NCI-H2227 (cell line): ENCODE data around the gene ZFYVE21.

Experiments
- DNase-seq: peaks from one replicate; lab custom pipeline; 2025; ENCODE audit not compliant: unreplicated experiment; lab: John Stamatoyannopoulos, UW

The ZFYVE21 gene

DNA sequence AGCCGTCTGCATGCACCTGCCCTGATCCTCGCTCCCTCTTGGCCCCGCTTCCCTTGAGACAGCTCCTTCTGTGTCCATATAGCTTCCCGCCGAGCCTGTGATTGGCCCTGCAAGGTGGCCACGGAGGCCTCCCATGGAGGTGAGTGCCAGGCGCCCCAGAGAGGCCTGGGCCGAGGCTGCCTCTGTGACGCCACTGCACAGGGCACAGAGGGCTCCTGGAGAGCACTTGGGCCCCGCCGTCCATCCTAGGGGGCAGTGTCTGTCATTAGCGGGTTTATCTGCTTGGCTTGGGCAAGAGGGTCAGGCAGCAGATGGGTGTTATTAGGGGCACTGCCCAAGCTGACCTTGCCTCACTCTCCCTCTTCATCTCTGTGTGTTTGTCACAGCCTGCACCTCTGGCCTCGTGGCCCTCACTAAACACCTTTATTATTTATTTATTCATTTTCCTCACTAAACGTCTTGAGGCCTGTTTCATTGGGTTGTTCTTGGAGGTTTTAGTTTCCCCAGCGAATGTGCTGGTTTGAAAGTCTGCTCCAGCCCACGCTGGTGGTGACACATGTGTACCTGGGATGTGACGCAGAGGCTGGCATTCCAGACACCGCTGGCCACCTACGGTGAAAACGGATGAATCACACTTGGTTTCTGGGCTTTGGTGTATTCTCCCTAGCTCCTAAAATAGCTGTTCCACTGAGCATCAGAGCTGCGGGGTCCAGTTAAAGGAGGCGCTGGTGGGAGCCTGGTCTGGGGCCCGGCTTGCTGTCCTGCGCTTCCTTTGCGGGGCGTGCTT is 5.9 kb downstream of the ZFYVE21 start:
- no peak for DNase-seq

DNA sequence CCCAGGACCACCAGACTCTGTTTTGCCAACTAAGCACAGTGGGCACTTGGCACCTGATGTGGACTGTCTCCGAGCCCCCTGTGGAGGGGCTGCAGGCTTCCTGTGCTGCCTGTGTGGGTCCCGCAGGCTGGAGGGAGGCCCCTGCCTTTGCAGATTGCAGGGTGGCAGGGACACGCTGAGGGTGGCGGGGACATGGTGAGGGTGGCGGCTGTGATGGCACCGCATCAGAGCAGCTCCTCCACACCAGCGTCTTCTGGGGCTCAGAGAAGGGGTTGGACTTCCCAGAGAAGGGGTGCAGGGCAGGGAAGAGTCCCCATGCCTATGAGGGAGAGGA is 8.1 kb downstream of the ZFYVE21 start:
- no peak for DNase-seq

DNA sequence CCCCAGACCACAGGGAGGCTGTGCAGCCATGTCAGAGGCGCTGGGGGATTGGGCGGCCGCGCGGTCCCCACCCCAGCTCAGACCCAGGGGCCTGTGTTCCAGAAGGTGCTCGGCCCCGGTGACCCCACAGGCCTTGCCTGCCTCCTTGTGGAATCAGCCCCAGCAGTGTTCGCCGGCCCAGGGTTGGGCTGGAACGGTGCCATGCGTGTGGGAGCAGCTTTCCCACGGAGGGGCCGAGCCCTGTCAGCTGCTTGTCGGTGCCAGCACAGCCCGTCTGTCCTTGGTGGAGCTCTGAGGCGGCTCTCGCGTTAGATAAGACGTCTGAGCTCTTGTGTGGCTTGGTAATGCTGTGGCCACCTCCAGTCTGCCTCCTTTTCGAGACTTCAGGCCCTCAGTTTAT is 8.5 kb downstream of the ZFYVE21 start:
- no peak for DNase-seq

DNA sequence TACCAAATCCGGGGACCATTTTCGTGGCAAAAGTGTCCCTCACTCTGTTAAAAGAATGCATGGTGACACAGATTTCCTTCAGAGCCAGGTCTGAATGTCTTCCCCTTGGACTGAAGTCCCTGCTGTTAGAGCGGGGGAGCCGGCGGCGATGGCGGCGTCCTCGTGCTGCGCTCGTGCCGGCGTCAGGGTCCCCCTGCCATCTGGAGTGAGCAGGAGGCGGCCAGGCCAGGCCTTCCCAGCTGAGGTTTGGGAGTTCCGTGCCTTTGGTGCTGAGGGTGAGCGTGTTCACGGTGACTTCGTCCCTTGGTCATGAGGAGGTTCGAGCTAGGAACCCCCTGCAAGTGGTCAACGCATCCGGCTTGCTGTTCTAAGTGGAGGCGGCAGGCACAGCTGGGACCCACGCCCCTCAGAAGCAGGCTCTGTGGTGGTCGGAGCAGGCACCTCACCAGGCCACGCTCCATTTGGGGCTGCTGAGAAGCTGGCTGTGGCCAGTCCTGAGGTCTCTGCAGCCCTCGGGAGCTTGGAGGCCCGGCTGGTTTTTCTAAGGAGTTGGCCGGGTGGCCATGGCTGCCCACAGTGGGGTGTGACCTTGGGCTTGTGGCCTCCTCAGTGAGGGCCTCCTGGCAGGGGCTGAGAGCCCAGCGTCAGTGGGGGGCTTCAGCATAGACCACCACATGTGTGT is 9.5 kb downstream of the ZFYVE21 start:
- DNase-seq: no peak

DNA sequence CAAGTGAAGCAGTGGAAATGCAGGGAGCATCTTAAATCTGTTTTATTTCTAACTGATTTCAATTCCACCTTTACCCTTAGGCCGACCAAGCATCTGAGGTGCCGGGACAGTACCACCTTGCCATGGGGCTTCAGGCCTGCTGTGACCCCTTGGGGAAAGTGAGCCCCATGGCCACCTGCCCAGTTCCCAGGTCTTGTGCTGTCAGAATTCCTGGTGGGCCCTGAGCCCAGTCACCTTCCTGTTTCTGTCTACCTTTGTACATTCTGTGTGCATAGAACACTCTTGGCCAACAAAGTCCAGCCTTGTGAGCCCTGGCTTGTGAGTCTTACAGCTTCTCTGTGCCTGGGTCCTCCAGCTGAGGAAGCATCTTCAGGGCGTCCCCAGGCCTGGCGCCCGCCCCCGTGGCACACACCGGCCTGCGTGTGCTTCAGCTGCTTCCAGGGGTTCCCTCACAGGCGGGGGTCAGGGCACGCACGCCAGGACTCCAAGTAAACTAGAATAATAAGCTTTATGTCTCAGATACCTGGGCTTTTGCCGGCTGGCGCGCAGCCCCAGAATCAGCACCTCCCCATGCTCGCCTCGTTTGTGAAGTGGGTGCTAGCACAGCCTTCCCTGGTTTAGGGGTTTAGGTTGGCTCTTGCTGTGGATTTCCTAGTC is 10.3 kb downstream of the ZFYVE21 start:
- no peak for DNase-seq

DNA sequence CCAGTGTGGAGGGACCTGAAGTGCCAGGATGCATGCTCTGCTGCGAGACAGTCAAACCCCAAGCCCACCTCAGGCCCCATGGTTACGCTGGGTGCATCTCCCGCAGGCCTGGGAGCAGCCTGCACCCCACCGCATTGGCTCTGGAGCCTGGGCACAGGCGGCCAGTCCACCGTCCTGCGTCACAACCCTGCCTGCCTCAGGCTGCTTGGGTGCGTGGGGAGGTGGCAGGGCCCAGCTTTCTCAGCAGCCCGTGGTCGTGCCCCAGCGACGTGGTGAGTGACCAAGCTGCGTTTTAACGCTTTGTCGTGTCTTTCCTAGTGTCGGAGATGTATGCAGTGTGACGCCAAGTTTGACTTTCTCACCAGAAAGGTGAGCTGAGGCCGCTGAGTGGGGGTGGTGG is 10.9 kb downstream of the ZFYVE21 start:
- DNase-seq: no peak

DNA sequence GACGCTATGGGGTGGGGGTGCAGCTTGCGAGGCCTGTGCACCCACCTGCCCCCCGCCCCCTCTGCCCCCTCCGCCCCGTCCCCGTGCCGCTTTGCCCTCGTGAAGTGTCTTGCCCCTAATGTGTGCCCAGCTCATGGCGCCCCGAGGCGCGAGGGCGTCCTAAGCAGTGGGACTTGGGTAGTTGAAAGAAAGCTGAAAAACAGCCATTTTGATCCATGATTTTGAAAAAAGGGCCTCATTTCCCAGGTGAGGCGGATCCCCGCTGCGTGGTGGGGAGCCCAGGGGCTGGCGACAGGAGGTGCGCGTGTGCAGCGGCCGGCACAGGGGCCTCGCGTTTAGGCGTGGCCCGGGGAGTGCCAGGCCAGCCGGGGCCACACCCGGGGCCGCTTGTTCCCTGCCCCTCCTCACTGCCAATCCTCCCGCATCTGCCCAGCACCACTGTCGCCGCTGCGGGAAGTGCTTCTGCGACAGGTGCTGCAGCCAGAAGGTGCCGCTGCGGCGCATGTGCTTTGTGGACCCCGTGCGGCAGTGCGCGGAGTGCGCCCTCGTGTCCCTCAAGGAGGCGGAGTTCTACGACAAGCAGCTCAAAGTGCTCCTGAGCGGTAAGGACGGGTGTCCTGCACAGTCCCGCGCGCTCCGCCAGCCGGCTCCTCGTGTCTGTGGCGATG is 11.8 kb downstream of the ZFYVE21 start:
- no peak for DNase-seq

DNA sequence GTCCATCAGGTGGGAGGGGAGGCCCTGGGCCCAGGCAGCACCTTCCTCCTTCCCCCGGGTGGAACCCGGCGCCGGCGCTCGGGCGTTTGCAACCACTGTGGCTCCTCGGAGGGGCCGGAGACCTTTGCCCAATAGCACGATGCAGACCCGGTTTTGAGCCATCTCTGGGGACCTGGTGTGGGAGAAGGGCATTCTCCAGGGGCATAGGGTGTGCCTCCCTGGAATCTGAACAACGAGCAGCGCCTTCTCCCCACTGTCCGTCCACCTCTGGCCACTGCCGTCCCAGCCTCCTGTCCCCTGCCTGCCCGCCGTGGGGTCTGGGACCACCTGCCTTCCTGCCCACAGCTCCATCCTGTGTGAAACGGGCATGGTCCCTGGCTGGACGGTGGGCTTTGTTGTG is 12.5 kb downstream of the ZFYVE21 start:
- no peak for DNase-seq

DNA sequence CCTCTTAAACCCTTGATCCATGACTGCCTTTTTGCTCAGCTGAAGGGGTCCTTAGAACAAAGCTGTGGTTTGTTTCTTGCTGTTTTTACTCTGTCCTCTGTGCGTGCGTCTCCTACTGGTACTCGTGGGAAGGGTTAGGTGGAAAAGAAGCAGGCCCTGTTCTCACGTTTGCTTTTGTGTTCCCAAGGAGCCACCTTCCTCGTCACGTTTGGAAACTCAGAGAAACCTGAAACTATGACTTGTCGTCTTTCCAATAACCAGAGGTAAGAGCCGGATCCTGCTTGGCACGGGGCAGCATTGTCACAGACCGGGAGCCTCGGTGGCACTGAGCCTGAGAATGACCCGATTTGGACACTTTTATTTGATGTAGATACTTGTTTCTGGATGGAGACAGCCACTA is 13.1 kb downstream of the ZFYVE21 start:
- DNase-seq: no peak

DNA sequence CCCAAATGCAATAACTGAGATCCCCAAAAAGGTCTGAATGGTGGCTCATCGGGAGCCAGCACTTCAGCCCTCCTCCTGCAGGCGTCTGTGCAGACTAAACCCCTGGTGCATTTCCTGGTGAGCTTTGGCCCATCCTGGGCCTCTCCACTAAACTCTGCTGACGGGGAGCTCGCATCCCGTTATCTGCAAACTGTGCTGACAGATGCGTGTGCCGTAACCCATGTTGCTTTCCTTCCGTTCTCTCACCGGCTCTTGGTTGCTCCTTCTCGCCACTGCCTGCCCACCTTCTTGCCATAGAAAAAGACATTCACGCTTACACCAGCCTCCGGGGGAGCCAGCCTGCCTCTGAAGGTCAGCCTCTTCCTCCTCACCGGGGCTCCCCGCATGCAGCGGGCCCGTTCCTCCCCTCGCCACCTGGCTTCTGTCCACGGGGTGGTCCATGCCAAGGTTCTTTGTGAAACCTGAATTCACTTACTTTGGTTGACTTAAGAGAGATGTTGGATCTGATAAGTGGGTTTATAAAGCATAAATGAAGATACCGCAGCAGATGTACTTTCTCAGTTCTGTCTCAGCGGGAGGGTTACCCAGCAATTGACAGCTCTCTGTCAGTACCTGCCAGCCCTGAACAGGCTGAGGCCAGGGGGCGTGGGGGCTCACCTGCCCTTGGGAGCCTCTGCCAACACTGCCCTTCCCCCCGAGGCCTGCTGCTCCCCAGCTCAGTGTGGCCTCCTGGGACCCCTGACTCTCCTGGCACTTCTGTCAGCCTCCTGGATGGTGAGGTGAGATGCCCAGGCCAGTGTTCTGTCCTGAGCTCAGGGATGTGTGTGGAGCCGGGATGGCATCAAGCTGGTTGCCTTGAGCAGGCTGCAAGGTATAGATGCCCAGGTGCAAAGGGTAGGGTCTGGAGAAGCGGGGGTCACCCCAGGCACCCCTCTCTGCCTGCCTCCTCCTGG is 14.2 kb downstream of the ZFYVE21 start:
- no peak for DNase-seq

DNA sequence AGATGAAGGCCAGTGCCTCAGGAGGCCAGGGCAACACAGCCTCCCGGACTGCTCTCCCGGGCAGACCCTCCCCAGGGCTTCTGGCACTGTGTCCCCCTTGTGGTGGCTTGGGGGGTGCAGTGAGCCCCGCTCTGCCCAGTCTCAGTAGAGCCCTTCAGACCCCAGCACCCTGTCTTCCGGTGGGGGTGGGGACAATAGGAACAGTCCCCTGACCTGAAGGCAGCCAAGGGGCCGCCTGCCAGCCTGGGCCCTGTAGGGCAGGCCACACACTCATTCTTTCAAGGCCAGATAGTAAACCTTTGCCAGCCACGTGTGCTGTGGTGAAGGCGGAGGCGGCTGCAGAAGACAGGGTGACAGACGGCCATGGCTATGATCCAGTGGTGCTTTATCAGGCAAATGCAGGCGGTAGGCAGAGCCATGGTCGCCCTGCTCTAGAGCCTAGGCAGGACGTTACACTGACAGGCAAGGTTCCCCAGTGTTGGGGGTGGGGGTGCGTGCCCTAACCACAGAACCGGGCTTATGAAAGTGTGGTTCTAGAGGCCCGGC is 15.0 kb downstream of the ZFYVE21 start:
- DNase-seq: no peak

DNA sequence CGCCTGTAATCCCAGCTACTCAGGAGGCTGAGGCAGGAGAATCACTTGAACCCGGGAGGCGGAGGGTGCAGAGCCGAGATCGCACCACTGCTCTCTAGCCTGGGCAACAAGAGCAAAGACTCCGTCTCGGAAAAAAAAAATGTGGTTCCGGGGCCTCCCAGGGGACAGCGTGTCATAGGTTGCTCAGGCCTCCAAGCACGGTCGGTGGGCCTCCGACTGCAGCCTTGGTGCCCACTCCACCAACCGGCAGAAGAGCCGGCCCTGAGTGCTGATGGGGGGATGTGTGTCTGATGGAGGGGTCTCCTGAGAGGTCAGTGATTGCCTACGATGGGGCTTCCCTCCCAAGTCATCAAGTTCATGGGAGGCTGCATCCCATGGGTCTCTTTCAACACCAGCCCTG is 15.9 kb downstream of the ZFYVE21 start:
- DNase-seq: no peak

DNA sequence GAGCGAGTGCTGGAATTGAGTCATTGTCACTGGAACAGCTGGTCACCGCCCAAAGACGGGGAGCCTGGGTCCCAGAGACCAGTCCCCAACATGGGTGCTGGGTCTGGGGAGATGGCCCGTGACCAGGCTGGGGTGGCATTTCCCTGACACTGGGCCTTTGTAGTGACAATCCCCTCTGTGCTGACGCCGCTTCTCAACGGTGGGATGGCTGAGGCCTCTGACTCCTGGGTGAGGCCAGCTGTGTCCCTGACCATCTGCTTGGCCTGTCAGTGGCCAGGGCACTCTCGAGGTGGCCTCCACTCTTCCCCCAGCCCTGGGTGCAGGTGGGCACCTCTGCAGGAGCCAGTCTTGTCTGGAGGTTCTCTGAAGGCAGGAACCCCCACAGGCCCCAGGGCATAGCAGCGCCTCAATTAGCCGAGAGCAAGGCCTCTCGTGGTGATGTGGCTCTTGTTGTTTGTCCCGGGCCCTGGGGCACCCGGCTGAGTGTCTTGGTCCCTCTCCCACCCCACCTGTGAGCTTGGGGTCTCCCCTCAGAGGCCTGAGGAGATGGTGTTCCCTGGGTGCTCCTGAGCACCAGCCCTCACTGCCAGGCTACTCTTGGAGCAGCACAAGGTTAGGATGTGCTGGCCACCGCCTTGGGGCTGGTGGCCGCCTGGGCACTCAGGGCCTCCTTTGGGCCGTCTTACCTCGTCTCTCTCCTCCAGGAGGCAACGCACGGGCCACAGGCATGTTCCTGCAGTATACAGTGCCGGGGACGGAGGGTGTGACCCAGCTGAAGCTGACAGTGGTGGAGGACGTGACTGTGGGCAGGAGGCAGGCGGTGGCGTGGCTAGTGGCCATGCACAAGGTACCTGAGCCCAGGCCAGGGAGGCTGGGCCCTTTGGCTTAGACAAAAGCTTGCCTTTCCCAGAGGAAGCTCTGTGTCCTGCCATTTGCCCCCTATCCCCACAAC is 16.6 kb downstream of the ZFYVE21 start:
- no peak for DNase-seq

DNA sequence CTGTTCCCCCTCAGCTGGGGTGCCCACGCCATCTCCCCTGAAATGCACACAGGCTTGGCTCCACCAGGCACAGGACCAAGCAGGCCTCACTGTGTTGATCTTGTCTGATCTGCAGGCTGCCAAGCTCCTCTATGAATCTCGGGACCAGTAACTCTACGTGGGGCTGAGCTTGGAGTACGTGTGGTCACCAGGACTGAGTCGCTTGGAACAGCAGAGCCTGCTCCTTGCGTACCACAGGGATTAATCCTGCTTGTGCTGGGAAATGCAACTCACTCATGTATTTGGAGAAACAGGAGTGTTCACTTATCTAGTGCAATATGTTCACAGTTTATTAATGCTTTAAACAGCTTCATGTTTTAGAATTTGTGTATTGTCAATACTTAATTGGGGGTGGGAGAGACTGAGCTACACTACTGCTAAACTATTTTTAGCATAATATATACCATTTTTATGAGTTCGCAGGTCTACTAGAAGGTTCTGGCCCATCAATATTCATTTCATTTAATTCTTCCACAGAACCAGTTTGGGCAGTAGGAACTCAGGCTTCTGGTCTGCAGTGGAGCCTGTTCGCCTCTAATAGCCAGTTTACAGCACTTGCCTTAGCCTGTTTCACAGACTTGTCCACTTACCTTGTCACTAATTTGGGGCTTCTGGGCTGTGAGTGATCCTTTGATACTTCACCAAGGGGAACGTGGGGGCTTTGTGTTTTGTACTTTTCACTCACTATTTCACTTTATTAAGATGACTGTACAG is 17.4 kb downstream of the ZFYVE21 start:
- no peak for DNase-seq

DNA sequence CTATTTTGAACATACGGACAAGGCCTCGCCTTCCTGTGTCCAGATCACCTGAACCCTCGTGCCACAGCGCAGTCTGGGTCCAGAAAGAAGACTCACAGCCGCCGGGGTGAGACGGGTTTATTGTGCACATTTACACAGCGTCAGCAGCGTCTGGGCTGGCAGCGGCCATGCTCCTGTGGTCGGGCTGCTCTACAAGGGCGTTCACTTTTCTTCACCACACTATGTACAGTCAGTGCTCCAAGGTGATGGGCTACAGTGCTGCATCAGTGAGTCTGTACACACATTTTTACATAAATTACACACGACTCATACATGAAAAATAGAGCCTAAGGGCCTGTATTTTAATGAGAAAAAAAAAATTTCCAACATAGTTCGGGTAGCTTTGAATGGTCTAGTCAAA is 18.0 kb downstream of the ZFYVE21 start:
- no peak for DNase-seq

DNA sequence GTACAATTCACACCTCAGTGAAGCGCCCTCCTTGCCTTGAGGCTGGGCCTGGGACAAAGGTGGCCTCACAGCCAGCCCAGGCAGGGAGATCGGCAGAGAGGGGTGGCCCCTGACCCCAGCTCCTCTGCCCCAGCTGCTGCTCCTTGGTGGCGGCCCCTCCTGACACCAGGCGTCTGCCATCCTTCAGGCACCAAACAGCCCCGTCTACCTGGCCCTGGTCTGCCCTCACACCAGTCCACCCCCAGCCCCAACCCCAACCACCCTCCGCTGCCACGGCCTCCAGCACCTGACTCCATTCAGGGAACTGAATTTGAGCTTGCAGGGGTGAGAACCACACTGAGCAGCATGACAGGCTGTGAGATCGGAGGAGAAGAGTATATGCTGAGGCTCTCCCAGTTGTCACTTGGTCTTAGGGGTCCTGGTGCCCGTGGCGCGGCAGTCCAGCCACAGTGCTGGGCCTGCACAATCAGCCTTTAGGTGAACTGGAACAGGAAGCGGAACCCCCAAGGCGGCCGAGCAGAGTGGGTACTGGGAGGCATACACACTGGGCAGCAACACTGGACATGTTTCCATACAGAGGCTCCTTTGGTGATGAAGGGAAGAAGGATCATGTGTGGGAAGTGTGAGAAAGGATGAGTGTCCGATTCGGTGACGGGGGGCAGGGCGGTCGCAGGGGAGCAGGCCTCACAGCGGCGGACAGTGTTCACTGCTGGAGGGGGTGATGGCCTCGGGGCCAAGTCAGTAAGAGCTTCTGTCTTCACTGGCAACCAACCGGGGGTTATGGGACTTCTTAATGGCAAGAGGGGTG is 18.7 kb downstream of the ZFYVE21 start:
- no peak for DNase-seq

DNA sequence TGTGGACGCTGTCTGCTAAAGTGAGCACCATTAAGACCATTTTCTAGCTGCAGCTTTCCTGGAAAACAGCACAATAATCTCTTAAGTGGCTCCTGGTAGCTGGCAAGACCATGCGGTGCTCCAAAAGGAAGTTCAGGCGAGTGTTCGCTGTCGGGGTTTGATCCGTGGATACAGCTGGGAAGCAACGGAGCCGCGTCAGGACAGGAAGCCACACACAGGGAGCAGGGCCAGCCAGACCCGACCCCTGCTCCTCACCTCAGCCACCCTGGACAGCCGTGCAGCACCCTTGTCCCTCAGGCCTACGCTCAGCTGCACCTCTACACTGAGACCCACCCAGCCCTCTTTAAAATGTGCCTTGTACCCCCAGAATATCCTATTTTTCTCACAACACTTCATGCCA is 19.4 kb downstream of the ZFYVE21 start:
- no peak for DNase-seq

DNA sequence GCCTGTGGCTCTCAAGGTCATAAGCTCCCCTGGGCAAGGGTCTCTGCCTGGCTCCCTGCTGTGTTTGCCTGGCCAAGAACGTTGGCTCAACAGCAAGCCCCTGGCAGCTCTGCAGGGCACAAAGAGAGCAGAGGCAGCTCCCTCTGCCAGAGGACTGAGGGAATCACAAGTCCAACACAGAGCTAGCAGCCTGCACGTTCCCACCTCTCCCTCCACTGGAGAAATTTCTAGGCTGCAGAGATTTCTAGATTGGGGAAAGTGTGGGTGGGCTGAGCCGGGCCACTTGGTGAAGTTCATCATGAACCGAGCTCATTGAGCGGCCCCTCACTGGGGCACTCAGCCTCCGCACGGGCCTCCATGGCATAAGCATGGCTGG is 19.8 kb downstream of the ZFYVE21 start:
- no peak for DNase-seq
